Vagina (tissue), 2 donors: Measurements from ENCODE around the gene CLPTM1. TPM values are rescaled to one million over a fixed set of nuclear protein-coding genes. Genes with fewer than 3 reads are reported as not detected.
"Not testable (repeated sequence)": the region's sequence is repeated elsewhere in the genome, so short reads cannot be mapped to it uniquely, and the experiment has no call there.

Source experiments
- DNase-seq, 2 donors: peaks; one replicate each; pipeline ENCODE4 v3.0.0-alpha.2; 2017; ENCODE audit errors: extremely low spot score in 2 of 2
- H3K27ac ChIP-seq: fragments of 200-600 bp; sonication (generic); one replicate; pipeline ENCODE4 v1.5.1; 2019
- H3K27me3 ChIP-seq: fragments of 200-600 bp; sonication (generic); one replicate; pipeline ENCODE4 v1.5.1; 2019
- H3K36me3 ChIP-seq, 2 donors: fragments of 200-600 bp; sonication (generic); one replicate each; pipeline ENCODE4 v1.5.1; 2017 to 2019
- H3K4me1 ChIP-seq: fragments of 200-600 bp; sonication (generic); one replicate; pipeline ENCODE4 v1.5.1; 2019
- H3K4me3 ChIP-seq, 2 donors: fragments of 200-600 bp; sonication (generic); 1 replicate in 1 of 2; 2 replicates in 1 of 2; pipeline ENCODE4 v1.5.1; 2016 to 2019
- H3K9me3 ChIP-seq: fragments of 200-600 bp; sonication (generic); one replicate; pipeline ENCODE4 v1.5.1; 2019
- POLR2A ChIP-seq, 2 donors: fragments of 450-650 bp; IDR thresholded peaks; one replicate each; pipeline ENCODE4 v1.6.1; 2017; ENCODE audit warnings: antibody characterized with exemption in 2 of 2, mild to moderate bottlenecking in 2 of 2, moderate library complexity in 2 of 2
- POLR2AphosphoS5 ChIP-seq, 2 donors: sonication (generic); formaldehyde crosslinking; IDR thresholded peaks; one replicate each; pipeline ENCODE4 v1.9.0; 2017; ENCODE audit warnings: antibody characterized with exemption in 2 of 2, mild to moderate bottlenecking in 2 of 2, low read depth in 1 of 2; ENCODE audit not compliant: insufficient read depth in 1 of 2
- intact Hi-C: fragments of 100-400 bp; cut with DNase I; formaldehyde crosslinking; loops from one replicate; pipeline ENCODE4 v1.15.1; 2023
- total RNA-seq: library from RNA; depleted of rRNA; stranded (reverse); fragments of >200 nt; gene quantifications from one replicate; pipeline ENCODE4 v1.2.3, GENCODE V29; 2016
- TF ChIP-seq, protein P1 (sequence below), 3 experiments: fragments of 450-650 bp in 2 of 3; fragments of 200-600 bp in 1 of 3; sonication (generic) in 1 of 3; IDR thresholded peaks; one replicate each; pipeline ENCODE4 v1.5.1; 2017 to 2019; ENCODE audit warnings: antibody characterized with exemption in 3 of 3, mild to moderate bottlenecking in 2 of 3, moderate library complexity in 2 of 3

CLPTM1 gene
- total RNA-seq, 1 donor from 2014 or later, result 130 TPM

DNA sequence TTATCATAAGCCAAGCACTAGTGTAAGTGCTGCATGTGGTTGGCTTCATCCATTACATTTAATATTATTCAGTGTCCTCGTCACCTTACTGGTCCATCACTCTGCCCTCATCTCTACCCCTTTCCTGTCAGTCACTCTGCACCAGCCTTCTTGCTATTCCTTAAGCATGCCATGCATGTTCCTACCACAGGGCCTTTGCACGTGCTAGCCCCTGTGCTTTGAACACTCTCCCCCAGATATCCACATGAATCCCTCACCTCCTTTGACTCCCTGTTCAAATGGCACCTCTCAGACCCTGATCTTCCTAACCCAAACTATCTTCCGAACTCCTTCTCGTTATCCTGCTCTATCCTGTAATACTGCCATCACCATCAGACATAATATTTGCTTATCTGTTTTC, 42.8 kb downstream of the CLPTM1 start:
- no peak for DNase-seq
- peaks cover 0 to 1% of the 10 kb centered on the region in 2 donors for H3K36me3 ChIP-seq
- H3K9me3 ChIP-seq, result no peaks in the 10 kb centered on the region
- intact Hi-C loops, result no loop called here
- H3K4me3 ChIP-seq, result no peak overlapping the region
- H3K4me1 ChIP-seq, result peaks cover 17% of the 10 kb centered on the region
- H3K27me3 ChIP-seq, result no peaks in the 10 kb centered on the region
- H3K27ac ChIP-seq, result no peak overlapping the region
- TF ChIP-seq POLR2A (IDR thresholded peaks at IDR 0.05), result no peak
- TF ChIP-seq POLR2AphosphoS5 (IDR thresholded peaks at IDR 0.05; ENCODE audit: insufficient read depth in 1 of 2, low read depth in 1 of 2), result no peak
- TF ChIP-seq, protein P1, sequence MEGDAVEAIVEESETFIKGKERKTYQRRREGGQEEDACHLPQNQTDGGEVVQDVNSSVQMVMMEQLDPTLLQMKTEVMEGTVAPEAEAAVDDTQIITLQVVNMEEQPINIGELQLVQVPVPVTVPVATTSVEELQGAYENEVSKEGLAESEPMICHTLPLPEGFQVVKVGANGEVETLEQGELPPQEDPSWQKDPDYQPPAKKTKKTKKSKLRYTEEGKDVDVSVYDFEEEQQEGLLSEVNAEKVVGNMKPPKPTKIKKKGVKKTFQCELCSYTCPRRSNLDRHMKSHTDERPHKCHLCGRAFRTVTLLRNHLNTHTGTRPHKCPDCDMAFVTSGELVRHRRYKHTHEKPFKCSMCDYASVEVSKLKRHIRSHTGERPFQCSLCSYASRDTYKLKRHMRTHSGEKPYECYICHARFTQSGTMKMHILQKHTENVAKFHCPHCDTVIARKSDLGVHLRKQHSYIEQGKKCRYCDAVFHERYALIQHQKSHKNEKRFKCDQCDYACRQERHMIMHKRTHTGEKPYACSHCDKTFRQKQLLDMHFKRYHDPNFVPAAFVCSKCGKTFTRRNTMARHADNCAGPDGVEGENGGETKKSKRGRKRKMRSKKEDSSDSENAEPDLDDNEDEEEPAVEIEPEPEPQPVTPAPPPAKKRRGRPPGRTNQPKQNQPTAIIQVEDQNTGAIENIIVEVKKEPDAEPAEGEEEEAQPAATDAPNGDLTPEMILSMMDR (IDR thresholded peaks at IDR 0.05), result no peak

DNA sequence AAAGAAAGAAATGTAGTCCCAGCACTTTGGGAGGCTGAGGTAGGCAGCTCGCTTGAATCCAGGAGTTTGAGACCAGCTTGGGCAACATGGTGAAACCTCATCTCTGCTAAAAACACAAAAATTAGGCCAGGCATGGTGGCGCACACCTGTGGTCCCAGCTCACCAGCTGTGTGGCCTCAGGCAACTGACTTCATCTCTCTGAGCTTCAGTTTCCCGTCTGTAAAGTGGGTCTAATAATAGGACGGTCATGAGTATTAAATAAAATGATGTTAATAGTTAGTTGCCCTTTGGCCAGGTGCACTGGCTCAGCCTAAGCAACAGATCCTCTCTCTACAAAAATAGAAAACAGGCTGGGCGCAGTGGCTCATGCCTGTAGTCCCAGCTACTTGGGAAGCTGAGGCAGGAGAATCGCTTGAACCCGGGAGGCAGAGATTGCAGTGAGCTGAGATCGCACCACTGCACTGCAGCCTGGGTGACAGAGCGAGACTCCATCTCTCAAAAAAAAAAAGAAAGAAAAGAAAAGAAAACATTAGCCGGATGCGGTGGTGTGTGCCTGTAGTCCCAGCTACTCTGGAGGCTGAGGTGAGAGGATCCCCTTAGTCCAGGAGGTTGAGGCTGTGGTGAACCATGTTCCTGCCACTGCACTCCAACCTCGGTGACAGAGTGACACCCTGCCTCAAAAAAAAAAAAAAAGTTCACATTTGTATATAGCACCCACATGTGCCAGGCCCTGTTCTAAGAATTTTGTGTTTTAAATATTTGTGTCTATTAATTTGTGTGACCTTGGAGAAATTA, 44.1 kb downstream of the CLPTM1 start:
- H3K9me3 ChIP-seq, DNase-seq, H3K4me3 ChIP-seq, H3K27ac ChIP-seq, intact Hi-C loops, H3K36me3 ChIP-seq, H3K27me3 ChIP-seq: not testable (repeated sequence)
- H3K4me1 ChIP-seq, result peaks cover 17% of the 10 kb centered on the region

DNA sequence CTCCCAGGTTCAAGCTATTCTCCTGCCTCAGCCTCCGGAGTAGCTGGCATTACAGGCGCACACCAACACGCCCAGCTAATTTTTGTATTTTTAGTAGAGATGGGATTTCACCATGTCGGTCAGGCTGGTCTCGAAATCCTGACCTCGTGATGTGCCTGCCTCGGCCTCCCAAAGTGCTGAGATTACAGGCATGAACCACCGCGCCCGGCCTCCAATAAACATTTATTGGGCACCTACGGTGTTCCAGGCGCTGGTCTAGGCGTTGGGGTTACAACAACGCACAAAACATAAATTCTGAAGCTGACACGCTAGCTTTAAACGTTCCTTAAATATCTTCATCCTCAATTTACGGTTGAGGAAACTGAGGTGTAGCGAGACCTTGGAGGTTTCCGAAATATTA, 45.5 kb downstream of the CLPTM1 start:
- DNase-seq, H3K27me3 ChIP-seq, H3K9me3 ChIP-seq, H3K36me3 ChIP-seq, intact Hi-C loops: not testable (repeated sequence)
- H3K27ac ChIP-seq, result peak overlapping the region; percentile 64
- H3K4me3 ChIP-seq, result peak overlapping the region; percentile 79 to 91
- peak in 1 of 2 donors; percentile 15 for TF ChIP-seq POLR2AphosphoS5 (IDR thresholded peaks at IDR 0.05; ENCODE audit: insufficient read depth in 1 of 2, low read depth in 1 of 2)
- peaks cover 17% of the 10 kb centered on the region for H3K4me1 ChIP-seq

DNA sequence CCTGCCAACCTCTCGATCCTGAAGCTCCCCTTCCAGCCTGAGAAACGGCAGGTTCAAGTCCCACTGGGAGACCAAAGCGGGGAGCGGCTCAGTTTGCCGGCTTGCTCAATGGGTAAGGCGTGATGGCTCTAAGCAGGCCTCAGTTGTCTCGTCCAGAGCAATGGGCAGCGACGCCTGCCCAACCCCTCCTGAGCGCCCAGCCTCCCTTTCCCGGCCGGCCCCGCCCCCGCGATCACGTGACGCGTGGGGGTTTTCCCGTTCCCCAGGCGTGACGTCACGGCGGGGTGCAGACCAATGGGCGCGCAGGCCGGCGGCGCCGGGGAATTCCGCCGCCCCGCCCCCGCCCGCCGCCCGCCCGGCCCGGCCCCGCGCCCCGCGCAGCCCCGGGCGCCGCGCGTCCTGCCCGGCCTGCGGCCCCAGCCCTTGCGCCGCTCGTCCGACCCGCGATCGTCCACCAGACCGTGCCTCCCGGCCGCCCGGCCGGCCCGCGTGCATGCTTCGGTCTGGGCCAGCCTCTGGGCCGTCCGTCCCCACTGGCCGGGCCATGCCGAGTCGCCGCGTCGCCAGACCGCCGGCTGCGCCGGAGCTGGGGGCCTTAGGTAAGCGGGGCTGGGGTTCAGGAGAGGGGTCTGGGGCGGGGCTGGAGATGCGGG, 46.0 kb downstream of the CLPTM1 start, which contains the start of gene RELB:
Gene RELB, plus strand, starts transcription at position 378 of the 653 bp plus-strand sequence. Its CDS starts 116 bp downstream, at position 494.
- intact Hi-C loops, result no loop called here
- peak in 1 of 2 donors; percentile 93 for DNase-seq

DNA sequence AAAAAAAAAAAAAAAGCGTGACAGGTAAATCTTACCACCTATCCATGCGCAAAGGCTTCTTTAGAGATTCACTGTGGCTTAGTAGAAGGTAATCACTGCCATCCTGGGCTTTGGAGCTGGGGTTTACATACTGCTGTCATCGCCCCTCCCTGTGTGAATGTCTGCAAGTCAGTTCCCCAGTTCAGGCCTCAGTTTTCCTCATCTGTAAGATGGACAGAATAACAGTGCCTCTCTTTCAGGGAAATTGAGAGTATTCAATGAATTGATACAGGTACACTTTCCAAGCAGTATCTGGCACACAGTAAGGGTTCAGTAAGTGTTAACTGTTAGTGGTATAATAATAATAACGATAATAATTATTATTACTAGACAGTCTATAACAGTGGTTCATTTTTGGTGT, 48.3 kb downstream of the CLPTM1 start:
- no peak for DNase-seq
- H3K9me3 ChIP-seq, result no peaks in the 10 kb centered on the region
- H3K27me3 ChIP-seq, result no peaks in the 10 kb centered on the region
- intact Hi-C loops, result no loop called here
- no peak overlapping the region for H3K4me3 ChIP-seq
- H3K36me3 ChIP-seq, result no peaks in the 10 kb centered on the region
- no peak overlapping the region for H3K27ac ChIP-seq
- H3K4me1 ChIP-seq, result peaks cover 17% of the 10 kb centered on the region
- TF ChIP-seq, protein P1 (IDR thresholded peaks at IDR 0.05), result no peak
- no peak for TF ChIP-seq POLR2A (IDR thresholded peaks at IDR 0.05)

More for the DNA sequence above, 46.0 kb downstream of the CLPTM1 start, which contains the start of gene RELB:
- Histone ChIP-seq H3K9me3 (no peaks in the 10 kb centered on the region), H3K36me3 (no peaks in the 10 kb centered on the region), H3K4me1 (peaks cover 17% of the 10 kb centered on the region), H3K4me3 (peak within 1 kb of the TSS; percentile 79 to 91), H3K27me3 (no peaks in the 10 kb centered on the region), H3K27ac (peak within 1 kb of the TSS; percentile 100)
- TF ChIP-seq POLR2AphosphoS5 (IDR thresholded peaks at IDR 0.05; ENCODE audit: insufficient read depth in 1 of 2, low read depth in 1 of 2) (peak in 1 of 2 donors; percentile 29), POLR2A (IDR thresholded peaks at IDR 0.05) (no peak)

DNA sequence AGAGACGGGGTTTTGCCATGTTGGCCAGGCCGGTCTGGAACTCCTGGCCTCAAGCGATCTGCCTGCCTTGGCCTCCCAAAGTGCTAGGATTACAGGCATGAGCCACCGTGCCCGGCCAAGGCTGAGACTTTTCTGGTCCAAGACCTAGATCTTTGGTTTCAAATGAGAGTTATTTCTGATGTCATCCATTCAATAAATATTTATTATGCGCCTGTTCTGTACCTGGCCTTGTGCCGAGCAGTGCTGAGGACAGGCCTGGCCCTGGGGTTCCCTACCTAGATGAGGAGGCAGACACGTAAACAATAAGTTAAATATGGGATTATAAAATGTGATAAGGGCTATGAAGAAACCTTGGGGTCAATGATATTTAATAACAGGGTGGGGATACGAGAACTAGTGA, 50.6 kb downstream of the CLPTM1 start:
- H3K4me1 ChIP-seq, result peaks cover 11% of the 10 kb centered on the region
- no peaks in the 10 kb centered on the region for H3K27me3 ChIP-seq
- no peaks in the 10 kb centered on the region for H3K9me3 ChIP-seq
- no peaks in the 10 kb centered on the region for H3K36me3 ChIP-seq
- DNase-seq, result no peak
- intact Hi-C loops, result no loop called here
- no peak overlapping the region for H3K4me3 ChIP-seq
- no peak for TF ChIP-seq POLR2AphosphoS5 (IDR thresholded peaks at IDR 0.05; ENCODE audit: insufficient read depth in 1 of 2, low read depth in 1 of 2)
- TF ChIP-seq, protein P1 (IDR thresholded peaks at IDR 0.05), result no peak
- no peak for TF ChIP-seq POLR2A (IDR thresholded peaks at IDR 0.05)
- H3K27ac ChIP-seq, result no peak overlapping the region
